NCI-H2107 (cell line): ENCODE data around the gene TLE6.
"Not testable (repeated sequence)": the region's sequence is repeated elsewhere in the genome, so short reads cannot be mapped to it uniquely, and the experiment has no call there.

Source experiments
- DNase-seq: peaks from one replicate; lab custom pipeline; 2025; lab: John Stamatoyannopoulos, UW

The TLE6 gene

DNA sequence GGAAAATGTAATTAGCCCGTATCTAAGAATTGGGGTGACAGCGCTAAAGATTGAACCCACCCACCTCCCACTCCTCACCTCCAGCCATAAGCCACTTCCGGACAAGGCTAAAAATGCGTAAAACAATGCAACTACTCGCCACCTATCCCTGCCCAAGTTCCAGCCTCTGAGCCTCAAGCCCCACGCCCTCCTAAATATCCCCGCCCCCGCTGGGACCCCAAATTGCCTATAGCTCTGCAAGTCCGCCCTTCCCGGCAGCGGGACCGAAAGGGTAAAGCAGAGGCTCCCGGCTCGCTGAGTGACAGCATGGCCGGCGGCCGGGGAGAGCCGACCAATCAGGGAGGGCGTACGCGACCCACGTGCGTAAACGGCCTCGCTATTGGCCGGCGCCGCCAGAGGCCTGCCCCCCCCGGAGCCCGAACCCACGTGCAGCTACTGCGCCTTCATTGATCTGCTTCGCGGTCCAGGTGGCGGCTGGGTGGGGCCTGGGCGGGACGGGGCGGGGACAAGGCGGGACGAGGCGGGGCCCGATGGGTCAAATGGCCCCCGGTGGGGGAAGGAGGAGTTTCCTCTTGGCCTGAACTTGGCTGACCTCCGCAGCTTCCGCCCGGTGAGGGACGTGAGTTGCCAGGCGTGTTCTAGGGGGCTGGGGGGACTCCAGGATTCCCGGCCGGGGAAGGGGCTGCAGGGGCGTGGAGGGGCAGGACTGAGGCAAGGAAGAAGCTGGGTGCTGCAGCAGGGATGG lies at the start of gene TLE6:
TSS of gene TLE6 (plus strand) at position 564 of the 745 bp plus-strand sequence. CDS start 670 bp downstream, outside the sequence.
- peak; percentile 97 for DNase-seq

DNA sequence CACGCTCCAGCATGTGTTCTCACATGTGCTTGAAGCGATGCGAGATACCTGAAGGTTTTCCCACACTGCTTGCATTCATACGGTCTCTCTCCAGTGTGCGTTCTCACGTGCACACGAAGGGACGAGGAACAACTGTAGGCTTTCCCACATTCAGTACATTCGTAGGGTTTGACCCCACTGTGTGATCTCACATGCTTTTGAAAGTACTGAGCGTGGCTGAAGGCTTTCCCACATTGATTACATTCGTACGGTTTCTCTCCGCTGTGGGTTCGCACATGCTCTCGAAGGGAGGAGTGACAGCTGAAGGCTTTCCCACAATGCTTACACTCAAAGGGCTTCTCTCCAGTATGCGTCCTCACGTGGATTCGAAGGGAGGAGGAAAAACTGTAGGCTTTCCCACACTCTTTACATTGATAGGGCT lies 43.9 kb upstream of the TLE6 start:
- no peak for DNase-seq

DNA sequence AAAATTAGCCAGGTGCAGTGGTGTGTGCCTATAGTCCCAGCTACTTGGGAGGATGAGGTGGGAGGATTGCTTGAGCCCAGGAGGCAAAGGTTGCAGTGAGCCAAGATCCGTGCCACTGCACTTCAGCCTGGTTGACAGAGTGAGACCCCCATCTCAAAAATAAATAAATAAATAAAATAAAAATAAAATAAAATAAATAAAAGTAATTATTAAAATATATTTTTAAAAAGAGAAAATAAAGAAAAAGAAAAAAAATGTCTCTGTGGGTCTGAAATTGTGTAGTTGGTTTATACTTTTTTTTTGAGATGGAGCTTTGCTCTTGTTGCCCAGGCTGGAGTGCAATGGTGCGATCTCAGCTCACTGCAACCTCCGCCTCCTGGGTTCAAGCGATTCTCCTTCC lies 41.5 kb upstream of the TLE6 start:
- not testable (repeated sequence) for DNase-seq

DNA sequence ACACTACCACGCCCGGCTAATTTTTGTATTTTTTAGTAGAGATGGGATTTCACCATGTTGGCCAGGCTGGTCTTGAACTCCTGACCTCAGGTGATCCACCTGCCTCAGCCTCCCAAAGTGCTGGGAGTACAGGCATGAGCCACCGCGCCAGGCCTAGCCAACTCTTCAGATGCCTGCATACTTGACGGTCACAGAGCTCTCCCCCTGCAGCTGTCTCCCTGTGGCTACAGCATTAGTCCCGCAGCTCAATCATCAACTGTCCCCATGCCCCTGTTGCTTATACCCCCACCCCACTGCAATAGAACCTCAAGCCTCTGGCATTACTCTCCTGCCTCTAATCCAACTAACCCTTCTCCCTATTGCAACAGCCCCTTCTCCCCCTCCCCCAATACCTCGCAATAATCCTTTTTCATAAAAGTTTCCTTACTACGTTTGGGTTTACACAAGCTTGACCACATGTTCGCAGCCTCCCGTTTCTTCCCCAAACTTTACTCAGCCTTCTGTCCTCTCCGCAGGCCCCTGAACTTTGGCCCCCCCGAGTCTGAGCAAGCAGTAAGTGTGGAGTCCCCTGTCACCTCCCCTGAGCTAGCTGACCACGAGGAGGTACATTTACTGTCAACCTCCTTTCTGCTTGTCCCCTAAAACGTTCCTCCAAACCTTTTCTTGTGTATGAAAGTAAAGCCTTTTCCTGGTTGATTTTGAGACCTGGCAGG lies 34.3 kb upstream of the TLE6 start:
- no peak for DNase-seq

DNA sequence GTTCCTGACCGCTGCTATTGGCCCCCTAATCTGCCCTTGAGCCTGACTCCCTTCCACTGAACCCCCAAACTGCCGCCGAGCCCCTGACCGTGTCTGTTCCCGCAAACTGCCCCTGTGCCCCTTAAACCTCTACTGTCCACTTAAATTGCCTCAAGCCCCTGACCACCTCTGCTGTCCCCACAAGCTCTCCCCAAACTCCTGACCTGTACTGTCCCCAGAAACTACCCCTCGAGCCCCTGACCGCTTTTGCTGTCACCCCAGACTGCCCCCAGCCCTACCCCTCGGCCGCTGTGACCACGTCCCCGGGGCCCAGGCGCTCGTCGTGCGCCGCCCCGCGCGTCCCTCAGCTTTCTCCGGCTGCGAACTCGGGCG lies 33.0 kb upstream of the TLE6 start:
- no peak for DNase-seq

DNA sequence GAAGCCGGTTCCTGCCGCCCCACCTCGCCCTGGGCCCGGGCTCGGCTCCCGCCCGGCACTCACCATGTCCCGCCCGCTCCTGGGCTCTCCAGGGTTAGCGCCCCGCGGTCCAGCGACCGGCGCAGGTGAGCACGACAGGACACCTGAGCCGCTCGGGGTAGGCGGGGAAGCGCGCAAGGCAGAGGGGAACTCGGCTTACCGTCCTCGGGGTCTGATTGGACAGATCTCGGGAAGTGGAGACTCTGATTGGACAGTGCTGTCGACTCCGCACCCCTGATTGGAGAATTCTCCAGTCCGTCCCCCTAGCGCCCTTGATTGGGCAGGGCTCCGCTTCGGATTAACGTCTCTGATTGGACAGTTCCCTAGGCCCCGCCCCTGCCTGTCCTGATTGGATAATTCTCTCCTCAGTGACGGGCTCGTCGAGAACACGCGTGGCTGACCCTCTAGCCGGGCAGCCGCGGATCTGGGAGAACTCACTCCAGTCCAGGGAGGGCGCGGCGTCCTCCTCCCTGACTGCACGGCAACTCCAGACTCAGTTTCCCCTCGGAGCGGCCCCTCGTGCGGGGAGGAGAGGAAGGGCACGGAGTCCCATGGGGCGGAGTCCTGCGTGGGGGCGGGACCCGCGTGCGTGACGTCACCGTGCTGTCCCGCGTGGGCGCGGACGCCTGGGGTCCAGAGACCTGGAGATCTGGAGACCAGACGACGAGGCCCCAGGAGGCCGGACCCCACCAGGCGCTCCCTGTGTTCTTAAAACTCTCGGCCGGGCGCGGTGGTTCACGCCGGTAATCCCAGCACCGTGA lies 32.4 kb upstream of the TLE6 start, which contains the start of gene ZNF77:
TSS of gene ZNF77 (minus strand) at position 197 of the 800 bp plus-strand sequence. CDS start at position 66, 131 bp downstream.
- peak; percentile 97 for DNase-seq

DNA sequence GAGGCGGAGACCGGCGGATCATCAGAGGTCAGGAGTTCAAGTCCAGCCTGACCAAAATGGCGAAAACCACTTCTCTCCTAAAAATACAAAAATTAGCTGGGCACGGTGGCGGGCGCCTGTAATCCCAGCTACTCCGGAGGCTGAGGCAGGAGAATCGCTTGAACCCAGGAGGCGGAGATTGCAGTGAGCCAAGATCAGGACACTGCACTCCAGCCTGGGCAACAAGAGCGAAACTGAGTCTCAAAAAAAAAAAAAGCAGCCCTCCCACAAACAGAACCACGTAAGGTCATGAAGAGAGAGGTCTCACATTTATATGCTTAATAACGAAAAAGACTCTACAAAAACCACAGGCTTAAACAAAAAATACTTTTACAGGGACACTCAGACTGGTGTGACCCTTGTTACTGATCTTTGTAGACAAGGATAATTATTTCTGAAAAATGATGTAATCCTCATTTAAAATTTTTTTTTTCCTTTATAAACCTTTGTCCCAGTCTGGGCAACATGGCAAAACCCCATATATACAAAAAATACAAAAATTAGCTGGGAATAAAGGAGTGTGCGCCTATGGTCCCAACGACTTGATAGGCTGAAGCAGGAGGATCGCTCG lies 31.7 kb upstream of the TLE6 start:
- no peak for DNase-seq

DNA sequence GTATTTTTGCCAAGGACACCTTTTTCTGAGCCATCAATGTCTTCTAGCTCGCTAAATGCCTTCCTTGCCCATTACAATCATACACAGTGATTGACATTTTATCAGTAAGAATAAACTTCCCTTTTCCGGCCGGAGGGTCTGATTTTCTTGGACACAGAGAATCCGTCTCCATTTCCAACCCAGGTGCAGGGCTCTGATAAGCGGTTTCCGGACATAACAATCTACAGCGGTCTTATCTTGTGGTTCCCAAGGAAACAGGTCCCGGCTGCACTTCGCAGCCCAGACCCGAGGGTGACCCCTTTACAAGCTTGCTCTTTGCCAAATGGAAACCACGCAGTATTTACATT lies 27.5 kb upstream of the TLE6 start:
- DNase-seq: no peak

DNA sequence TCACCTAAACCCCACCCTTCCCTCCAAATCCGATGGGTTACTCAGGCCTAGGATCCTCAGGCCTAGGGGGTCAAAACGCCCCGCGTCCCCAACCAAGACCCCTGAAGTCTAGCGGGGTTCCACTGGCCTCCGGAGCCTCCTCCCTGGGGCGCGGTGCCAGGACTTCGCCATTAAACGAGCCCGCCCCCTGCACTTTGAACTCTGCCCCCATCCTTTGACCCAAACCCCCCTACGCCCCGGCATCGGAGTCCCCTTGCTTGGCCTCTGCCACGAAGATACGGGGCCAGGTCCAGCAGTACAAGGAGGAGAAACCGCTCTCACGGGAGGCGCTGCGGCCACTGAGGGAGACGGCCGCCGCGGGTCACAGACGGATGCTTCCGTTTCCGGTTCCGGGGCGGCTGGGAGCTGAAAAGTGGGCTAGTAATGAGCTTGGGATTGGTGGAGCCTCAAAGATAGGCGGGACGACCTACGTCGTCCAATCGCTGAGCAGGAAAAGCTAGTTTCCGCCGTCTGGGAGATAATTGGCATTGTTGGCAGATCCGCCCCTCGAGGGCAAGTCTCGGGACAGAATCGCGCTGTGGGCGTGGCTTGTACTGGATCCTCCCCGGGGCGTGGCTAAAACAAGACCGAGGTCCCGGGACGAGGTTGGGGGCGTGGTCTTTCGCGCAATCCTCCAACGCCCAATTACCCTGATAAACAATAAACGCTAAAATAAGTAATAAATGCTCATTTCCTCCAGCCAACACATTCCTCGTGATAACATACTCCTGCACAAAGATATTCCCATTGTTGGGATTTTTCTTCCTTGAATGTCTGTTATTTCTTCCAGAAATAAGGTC lies 26.9 kb upstream of the TLE6 start:
- DNase-seq: peak; percentile 97

DNA sequence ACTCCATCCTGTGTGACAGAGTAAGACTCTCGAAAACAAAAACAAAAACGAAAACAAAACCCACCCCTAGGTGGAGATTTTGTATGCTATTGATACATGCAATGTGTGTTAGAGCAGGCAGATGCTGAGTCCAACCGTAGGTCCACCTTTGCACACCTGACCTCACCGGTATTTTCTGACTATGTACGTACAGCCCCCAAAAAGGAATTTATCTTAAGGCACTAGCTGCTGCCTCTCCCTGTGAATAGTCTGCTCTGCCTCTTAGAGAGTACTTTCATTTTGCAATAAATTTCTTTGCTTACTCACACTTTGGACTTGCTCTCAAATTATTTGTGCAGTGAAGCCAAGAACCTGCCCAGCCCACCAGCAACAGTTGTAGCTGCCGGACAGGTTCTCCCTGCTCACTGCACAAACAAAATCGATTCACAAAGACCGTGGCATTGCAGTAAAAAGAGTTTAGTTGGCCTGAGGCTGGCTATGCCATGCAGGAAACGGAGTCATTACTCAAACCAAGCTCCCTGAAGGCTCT lies 24.3 kb upstream of the TLE6 start:
- DNase-seq: no peak

DNA sequence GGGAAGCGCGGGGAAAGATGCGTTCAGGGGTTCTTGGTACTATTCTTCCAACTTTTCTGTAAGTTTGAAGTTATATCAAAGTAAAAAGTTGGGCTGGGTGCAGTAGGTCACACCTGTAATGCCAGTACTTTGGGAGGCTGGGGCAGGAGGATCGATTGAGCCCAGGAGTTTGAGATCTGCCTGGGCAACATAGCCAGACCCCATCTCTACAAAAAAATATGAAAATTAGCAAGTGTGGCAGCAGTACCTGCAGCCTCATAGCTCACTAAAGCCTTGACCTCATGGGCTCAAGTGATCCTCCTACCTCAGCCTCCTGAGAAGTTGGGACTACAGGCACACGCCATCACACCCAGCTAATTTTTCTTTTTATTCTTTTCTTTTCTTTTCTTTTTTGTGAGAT lies 20.2 kb upstream of the TLE6 start:
- DNase-seq: no peak

DNA sequence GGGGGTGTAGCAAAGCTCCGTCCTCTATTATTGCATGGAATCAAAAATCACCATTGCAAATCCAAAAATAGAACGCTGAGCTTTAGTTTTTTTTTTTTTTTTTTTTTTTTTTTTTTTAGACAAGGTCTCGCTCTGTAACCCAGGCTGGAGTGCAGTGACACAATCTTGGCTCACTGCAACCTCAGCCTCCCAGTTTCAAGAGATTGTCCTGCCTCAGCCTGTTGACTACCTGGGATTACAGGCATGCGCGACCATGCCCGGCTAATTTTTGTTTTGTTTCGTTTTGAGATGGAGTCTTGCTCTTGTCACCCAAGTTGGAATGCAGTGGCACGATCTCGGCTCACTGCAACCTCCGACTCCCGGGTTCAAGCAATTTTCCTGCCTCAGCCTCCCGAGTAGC lies 17.2 kb upstream of the TLE6 start:
- no peak for DNase-seq

DNA sequence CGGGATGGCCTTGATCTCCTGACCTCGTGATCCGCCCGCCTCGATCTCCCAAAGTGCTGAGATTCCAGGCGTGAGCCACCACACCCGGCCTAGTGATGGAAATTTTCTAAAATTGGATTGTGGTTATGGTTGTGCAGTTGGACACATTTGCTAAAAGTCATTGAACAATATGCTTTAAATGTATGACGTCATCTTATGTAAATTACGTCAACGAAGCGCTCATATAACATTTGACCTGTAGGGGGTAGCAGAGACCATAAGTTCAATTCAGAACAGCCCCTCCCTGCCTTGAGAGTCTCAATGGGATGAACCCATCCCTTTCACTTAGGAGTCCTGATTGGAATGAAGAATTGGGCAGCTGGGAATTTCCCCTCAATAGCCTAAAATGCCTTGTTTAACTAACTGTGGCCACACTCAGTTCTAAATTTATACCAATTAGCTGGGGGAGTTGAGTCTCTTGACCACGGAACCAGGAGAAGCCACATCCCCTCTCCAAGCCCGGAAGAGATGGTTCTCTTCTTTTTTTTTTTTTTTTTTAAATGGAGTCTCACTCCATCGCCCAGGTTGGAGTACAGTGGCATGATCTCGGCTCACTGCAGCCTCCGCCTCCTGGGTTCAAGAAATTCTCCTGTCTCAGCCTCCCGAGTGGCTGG lies 15.2 kb upstream of the TLE6 start:
- peak; percentile 77 for DNase-seq

DNA sequence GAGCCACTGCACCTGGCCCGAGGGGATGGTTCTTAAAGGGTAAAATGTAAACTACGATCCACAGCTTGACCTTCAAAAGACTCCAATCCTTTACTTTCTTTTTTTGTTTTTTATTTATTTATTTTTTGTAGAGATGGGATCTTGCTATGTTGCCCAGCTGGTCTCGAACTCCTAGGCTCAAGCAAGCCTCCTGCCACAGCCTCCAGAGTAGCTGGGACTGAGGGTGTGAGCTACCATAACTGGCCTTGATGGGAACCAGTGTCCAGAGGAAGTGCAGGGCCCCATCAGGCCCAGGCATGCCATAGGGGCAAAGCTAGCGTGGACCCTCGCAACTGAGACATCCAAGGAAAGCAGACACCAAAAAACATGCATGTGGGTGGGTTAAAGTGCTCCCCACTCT lies 14.2 kb upstream of the TLE6 start:
- DNase-seq: no peak

DNA sequence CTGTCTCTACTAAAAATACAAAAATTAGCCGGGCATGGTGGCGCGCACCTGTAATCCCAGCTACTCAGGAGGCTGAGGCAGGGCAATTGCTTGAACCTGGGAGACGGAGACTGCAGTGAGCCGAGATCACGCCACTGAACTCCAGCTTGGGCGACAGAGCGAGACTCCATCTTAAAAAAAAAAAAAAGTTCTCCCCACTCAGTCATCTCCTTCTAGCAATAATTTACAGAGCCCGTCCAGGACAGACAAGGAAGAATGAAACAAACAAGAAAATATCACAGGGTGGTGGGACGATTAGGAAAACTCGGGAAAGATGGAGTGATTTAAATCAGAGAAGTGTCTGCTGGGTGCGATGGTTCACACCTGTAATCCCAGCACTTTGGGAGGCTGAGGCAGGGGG lies 13.7 kb upstream of the TLE6 start:
- not testable (repeated sequence) for DNase-seq

DNA sequence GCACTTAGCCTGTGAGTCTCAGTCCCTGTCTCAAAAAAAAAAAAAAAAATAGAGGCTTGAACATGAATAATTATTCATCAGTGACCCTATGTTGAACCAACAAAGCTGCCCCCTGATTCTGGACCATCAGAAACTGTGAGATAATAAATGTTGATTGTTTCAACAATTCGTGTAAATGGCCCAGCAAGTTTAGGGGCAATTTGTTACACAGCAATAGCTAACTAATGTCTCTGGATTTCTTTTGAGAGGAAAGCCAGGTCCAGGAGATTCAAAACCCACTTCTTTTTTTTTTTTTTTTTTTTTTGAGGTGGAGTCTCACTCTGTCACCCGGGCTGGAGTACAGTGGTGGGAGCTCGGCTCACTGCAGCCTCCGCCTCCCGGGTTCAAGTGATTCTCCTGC lies 12.5 kb upstream of the TLE6 start:
- no peak for DNase-seq

DNA sequence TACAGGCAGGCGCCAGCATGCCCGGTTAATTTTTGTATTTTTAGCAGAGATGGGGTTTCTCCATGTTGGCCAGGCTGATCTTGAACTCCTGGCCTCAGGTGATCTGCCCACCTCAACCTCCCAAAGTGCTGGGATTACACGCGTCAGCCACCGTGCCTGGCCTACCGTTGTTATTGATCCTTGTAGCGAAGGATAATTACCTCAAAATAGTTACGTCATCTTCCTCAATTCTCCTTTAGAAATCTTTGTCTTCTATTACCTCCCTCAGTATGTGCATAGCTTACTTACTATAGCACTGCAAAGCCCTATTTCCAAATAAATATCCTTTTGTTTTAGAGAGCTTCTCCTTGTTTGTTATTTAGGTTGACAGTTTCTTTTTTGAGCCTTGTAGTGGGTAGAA lies 9.4 kb upstream of the TLE6 start:
- DNase-seq: no peak

DNA sequence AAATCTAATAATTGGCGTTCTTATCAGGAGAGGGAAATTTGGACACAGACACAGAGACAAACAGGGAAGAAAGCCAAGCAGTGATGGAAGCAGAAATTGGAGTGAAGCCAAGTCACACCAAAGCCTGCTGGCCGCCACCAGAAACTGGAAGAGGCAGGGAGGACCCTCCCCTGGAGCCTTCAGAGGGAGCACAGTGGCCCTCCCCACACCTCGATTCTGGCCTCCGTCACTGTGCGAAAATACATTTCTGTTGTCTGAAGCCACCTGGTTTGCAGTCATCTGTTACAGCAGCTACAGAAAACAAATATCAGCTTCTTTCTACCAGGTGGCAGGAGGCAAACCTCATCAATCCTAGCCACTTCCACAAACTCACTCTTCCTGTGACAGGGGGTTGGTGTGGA lies 8.3 kb upstream of the TLE6 start:
- DNase-seq: peak; percentile 53

DNA sequence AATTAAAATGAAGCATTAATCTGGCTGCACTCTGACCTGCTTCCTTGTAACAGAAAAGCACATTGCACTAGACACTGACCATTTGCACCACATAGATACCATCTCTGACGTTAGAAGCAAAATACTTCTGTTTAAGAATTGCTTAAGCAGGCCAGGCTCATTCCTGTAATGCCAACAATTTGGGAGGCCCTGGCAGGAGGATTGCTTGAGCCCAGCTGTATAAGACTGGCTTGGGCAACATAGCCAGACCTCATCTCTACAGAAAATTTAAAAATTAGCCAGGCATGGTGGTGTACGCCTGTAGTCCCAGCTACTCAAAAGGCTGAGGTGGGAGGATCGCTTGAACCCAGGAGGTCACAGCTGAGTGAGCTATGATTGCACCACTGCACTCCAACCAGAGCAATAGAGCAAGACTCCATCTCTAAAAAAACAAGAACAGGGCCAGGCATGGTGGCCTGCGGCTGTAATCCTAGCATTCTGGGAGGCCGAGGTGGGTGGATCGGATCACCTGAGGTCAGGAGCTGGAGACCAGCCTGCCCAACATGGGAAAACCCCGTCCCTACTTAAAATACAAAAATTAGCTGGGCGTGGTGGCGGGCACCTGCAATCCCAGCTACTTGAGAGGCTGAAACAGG lies 7.0 kb upstream of the TLE6 start:
- DNase-seq: no peak

DNA sequence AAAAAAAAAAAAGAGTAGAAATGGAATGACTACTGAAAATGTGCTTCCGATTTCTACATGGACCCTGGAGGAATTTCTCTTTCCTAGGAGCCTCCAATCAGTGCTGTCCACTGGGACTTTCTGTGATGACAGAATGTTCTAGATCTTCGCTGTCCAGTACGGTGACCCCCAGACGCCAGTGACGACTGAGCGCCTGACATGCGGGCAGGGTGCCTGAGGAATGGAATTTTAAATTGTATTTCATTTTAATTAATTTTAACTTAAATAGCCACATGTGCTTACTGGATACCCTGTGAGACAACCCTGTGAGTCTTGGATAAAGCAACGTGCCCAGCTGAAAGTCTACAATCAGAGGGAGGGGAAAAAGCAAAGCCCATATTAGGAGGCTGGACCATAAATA lies 4.1 kb upstream of the TLE6 start:
- DNase-seq: no peak
